Measurements from ENCODE around the gene CITED1. TPM values are rescaled to one million over a fixed set of nuclear protein-coding genes. Genes with fewer than 3 reads are reported as not detected.
A peak's percentile ranks its signal among the peaks of the same experiment; 100 is the strongest.
"Not testable (repeated sequence)": the region's sequence is repeated elsewhere in the genome, so short reads cannot be mapped to it uniquely, and the experiment has no call there.

CITED1 gene, protein sequence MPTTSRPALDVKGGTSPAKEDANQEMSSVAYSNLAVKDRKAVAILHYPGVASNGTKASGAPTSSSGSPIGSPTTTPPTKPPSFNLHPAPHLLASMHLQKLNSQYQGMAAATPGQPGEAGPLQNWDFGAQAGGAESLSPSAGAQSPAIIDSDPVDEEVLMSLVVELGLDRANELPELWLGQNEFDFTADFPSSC
- not detected for total RNA-seq (ENCODE audit: insufficient read depth, low replicate concordance)

DNA sequence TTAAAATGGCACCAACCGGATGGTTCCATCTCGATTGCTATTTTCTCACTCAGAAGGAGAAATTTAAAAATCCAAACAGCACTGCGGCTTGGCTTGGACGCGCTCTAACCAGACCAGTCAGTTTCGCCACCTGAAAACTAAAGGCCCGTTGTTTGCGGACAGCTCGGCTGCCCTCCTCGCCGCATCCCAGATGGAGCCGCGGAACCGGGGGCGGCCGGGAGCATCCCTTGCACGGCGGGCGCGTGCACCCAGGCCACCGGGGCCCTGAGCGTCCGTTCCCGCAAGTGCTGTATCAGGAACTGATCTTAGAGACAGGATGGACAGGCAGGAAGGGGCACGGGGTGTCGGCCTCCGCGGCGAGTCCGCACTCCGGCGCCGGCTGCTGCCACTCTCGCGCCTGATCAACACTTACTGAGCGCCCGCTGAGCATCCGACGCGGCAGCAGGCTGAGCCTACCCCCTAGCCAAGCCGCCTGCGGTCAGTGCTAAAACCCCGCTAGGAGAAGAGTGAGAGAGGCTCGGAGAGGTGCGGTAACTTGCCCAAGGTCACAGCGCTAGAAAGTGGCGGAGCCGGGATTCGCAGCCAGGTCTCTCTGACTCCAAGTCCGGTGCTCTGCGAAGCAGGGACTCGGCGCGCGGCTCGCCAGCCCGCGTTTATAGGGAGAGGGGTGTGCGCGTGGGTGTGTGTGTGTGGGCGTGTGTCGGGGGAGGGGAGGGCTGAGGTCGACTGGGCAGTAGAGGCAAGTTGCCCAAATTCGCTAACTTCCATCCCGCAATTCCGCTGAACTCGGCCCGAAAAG is at the start of gene CITED1:
CITED1 (minus strand) TSS at position 629 of the 799 bp plus-strand sequence. CDS start 3,045 bp downstream, outside the sequence.
- DNase-seq (ENCODE audit: low spot score), result no peak

GRCh38 chrX:72352786-72353185 is 47.1 kb upstream of the CITED1 start:
- DNase-seq (ENCODE audit: low spot score), result no peak

DNA sequence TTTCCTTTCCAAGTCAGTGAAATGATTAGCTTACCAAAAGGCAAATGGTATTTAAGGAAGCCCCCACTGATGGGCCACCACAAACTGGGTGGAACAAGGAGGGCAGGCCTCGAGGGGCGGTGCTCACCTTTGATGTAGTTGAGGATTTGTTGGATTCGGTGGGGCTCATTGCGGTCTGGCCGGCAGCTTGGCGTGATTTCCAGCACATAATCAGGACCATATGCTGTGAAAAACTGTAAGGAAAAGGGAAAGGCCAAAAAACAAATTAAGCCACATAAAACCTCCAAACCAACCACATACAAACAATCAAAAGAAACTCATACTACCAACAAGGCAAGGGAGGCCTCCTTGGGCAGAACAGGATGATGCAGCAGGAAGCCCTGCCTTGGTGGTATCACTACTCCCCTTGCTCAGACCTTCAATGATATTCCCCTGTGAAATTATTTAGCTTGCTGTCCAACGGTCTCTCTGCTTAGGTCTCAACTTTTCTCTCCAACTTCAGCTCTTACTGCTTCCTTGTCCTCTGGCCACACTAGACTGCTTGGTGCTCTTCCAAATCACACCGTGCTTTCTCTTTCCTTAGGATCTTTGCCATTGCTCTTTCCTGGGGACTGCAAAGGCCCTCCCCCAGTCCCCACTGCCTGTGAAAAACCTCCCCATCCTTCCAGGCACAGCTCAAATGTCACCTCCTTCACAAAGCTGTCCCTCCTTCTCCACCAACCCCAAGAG is 46.1 kb upstream of the CITED1 start:
- DNase-seq (ENCODE audit: low spot score), result peak; percentile 3

GRCh38 chrX:72349190-72349589 is 43.5 kb upstream of the CITED1 start:
- DNase-seq (ENCODE audit: low spot score), result peak; percentile 0

GRCh38 chrX:72348247-72348979 is 42.7 kb upstream of the CITED1 start:
- DNase-seq (ENCODE audit: low spot score), result no peak

DNA sequence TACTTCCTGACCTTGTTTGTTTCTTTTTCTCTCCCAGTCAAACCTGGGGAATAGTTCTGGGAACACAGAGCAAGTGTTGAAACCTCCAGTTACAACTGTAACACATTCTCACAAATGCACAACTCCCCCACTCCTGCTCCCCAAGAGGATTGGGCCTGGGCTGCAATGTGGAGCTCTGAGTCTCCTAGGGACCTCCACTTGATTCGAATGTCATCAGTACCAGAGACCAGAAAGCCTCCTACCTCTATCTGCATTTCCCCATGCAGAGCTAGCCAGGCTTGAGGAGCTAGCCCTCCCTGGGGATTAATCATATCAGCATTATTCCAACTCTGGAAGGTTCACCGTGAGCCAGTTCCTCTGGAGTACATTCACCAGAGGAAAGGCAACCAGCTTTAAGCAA is 41.7 kb upstream of the CITED1 start:
- DNase-seq (ENCODE audit: low spot score), result no peak

DNA sequence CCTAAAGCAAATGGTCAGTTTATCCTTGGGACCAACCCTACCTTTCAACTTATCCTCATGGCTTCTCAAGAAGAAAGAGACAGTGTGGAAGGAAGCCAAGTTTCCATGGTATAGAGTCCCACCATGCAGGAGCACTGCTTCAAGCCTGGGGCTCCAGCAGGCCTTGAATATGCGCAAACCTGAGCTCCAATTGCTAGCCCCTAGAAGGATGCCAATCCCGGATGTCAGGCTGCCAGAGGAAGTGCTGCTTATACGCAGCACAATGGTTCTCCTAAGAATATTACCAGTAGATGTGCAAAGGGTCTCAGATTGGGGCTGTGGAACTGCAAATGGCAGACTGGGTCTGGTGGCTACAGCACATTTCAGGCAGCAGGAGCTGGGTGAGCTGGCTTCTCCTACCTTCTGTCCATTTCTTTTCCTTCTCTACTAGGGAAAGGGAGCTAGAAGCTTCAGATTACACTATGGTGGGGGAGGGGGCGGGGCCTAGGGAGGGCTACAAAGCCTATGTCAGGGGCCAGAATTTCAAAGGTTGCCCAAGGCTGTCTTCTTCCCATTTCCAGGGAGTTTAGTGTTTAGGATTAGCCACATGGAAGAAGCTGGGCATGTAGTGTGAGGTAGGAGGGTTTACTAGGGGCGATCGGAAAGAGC is 40.7 kb upstream of the CITED1 start:
- DNase-seq (ENCODE audit: low spot score), result no peak

DNA sequence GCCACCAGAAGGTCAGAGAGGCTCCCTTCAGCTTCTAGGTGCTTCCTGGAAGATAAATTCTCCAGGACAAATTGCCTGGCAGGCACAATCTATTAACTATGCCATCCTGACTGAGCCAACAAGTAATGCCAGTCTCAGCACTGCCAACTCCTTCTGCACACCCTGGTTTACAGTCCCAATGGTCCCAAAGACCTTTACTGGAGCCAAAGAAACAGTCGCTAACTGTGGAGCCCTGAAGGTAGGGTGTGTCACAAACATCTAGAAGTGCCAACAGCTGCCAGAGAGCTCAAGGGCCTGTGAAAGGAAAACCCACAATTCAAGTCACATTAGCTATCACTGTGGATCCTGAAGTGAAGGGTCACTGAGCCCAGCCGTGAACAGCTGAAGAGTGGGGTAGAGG is 34.9 kb upstream of the CITED1 start:
- DNase-seq (ENCODE audit: low spot score), result no peak

DNA sequence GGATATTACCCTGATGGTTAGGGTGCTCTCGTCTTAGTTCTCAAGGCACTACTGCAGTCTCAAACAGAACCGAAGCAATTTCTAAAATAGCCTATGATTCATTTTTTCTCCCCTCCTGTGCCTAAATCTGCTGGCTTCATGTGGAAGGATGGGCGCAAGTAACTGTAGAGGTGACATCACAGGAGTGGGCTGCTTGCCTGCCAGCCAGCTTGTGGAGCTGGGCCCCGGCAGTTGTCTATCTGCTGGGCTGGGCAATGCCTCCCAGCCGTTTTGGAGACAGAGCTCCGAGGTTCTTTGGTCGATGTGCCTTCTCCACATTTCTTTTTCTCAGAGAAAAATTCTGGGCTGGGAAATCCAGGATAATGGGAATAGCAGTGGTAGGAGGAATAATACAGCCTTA is 34.3 kb upstream of the CITED1 start:
- no peak for DNase-seq (ENCODE audit: low spot score)

DNA sequence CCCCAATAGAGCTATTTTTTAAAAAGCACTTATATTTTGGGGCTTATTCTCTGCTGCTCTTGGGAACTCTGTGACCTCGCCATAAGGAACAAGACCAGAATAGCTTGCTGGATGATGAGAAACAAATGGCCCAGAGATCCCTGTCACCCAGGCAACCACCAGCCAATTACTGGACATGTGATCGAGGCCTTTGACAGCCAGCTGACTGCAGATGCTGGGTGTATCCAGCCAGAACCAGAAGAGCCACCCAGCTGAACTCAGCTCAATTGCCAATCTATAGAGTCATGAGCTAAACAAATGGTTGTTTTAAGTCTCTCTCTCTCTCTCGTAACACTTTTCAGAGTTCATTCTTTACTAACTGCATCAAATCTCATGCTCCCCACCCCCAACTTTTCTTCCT is 24.4 kb upstream of the CITED1 start:
- DNase-seq (ENCODE audit: low spot score), result no peak

- no peak for DNase-seq (ENCODE audit: low spot score)
These were observed 21.0 kb upstream of the CITED1 start for GRCh38 chrX:72326605-72327300.

DNA sequence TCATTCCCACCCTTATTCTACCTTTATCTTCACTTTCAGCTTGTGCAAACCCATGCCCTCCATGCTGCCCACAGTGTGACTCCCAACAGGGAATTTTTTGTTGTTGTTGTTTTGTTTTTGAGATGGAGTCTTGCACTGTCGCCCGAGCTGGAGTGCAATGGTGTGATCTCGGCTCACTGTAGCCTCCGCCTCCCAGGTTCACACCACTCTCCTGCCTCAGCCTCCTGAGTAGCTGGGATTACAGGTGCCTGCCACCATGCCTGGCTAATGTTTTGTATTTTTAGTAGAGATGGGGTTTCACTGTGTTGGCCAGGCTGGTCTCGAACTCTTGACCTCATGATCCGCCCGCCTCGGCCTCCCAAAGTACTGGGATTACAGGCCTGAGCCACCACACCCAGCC is 13.9 kb upstream of the CITED1 start:
- DNase-seq (ENCODE audit: low spot score), result not testable (repeated sequence)

- no peak for DNase-seq (ENCODE audit: low spot score)
These were observed 11.4 kb upstream of the CITED1 start for GRCh38 chrX:72317139-72317538.

DNA sequence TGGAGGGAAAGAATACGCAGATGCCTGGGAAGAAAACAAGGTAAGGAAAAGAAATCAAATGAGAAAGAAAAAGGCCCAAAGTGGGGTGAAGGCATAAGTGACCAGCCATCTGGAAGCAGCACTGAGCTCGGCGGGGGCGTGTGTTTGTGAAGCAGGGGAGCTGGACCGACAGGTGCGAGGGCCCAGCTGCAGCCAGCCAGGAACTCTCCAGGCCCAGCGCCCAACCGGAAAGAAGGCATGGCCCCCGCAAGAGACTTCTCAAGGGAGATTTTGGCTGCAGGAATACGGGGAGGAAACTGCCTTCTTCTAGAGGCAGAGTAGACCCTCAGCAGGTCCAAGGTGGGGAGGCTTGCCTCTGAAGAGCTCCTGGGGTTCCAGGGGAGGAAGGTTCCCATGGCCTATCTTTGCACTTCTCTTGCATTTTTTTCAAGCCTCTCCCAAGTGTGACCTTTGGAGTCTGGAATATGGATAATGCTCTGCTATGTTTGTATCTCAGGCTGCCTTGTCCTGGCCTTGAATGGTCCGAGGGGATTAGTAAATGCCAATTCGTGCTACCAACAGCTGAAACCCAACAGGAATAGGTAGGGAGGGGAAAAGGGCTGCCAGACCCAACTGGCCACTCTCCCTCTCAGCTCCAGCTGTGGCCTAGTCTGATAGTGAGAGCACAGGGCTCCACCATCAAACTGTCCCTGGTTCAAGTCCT is 10.8 kb upstream of the CITED1 start:
- DNase-seq (ENCODE audit: low spot score), result no peak

DNA sequence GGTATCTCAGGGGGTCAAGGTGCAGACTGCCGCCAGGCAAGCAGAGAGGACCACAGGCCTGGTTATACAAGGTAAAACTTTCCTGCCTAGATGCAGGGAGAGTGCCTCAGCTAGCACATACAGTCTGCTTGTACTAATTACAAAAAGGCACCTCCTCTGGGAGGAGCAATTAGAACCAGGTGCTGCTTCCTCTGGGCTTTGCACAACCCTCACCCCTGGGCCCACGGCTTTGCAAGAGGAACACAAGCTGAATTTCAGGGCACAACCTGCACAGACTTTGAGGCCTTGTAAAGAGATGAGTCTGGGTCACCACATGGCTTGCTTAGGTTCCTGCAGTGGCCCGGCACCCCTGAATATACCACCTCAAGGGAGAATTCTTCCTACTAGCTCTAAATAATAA is 9.2 kb upstream of the CITED1 start:
- DNase-seq (ENCODE audit: low spot score), result no peak

GRCh38 chrX:72313707-72314641 is 8.3 kb upstream of the CITED1 start:
- DNase-seq (ENCODE audit: low spot score), result peak; percentile 54

- DNase-seq (ENCODE audit: low spot score), result no peak
These were observed 6.7 kb upstream of the CITED1 start for GRCh38 chrX:72312311-72312940.

DNA sequence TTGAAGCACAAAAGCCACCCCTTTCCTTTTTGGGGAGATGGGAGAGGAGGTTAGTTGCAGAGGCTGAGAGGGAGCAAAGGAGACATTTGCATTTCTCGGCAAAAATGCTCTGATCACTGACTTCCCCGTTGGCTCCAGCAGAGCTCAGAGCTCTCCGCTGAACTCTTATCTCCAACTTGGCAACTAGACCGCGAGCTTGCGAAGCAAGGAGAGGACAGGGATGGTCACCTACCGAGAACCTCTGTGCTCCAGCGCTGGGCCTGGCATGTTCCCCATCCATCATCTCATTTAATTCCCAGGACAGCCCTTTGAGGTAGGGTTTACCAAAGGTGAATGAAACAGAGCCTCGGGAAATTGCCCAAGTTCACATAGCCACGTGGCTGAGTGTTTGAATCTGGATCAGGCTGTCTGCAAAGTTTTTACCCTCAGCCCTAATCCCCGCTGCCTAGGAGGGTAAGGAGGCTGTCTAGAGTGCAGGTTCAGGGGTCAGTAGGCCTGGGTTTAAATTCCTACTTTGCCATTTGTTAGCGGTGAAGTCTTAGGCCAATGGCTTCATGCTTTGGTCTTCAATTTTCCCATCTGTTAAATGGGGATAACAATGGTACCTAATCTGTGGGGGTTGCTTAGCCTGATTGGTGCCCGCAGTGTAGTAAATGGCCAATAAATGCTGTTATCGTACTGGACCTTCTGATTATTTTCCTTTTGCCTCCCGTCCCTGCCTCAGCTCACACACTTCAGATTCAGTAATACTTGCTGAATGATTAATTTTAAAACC is 3.8 kb upstream of the CITED1 start:
- peak; percentile 25 for DNase-seq (ENCODE audit: low spot score)

Measured in umbilical cord (tissue), 2 donors.